Measurements from ENCODE around the gene RASGEF1C. TPM values are rescaled to one million over a fixed set of nuclear protein-coding genes. Genes with fewer than 3 reads are reported as not detected.
"Not testable (repeated sequence)": the region's sequence is repeated elsewhere in the genome, so short reads cannot be mapped to it uniquely, and the experiment has no call there.

The RASGEF1C gene
- total RNA-seq, 2 donors from 2014 or later: not detected

GRCh38 chr5:180093241-180093640, 115.8 kb downstream of the RASGEF1C start:
- H3K4me3 ChIP-seq: no peak overlapping the region
- no peaks in the 10 kb centered on the region for H3K9me3 ChIP-seq
- peaks cover 4 to 9% of the 10 kb centered on the region in 2 donors for H3K4me1 ChIP-seq (ENCODE audit: control insufficient read depth in 1 of 2, low read depth in 2 of 2)
- ATAC-seq (ENCODE audit: insufficient number of reproducible peaks, low FRiP score, low read depth) (no peak), DNase-seq (ENCODE audit: low spot score) (no peak)
- H3K36me3 ChIP-seq: no peaks in the 10 kb centered on the region
- no peak for TF ChIP-seq CTCF (IDR thresholded peaks at IDR 0.05)
- H3K27me3 ChIP-seq (replicated peaks; ENCODE audit: insufficient read depth): no peaks in the 10 kb centered on the region
- H3K27ac ChIP-seq: no peak overlapping the region

- TF ChIP-seq CTCF (IDR thresholded peaks at IDR 0.05): no peak
- no peaks in the 10 kb centered on the region for H3K36me3 ChIP-seq
- ATAC-seq (ENCODE audit: insufficient number of reproducible peaks, low FRiP score, low read depth) (no peak), DNase-seq (ENCODE audit: low spot score) (no peak)
- peak overlapping the region; percentile 89 for H3K4me3 ChIP-seq
- peaks cover 4 to 9% of the 10 kb centered on the region in 2 donors for H3K4me1 ChIP-seq (ENCODE audit: control insufficient read depth in 1 of 2, low read depth in 2 of 2)
- H3K9me3 ChIP-seq: no peaks in the 10 kb centered on the region
- no peak overlapping the region for H3K27ac ChIP-seq
- no peaks in the 10 kb centered on the region for H3K27me3 ChIP-seq (replicated peaks; ENCODE audit: insufficient read depth)
These were observed 118.1 kb downstream of the RASGEF1C start for GRCh38 chr5:180090769-180091546.

DNA sequence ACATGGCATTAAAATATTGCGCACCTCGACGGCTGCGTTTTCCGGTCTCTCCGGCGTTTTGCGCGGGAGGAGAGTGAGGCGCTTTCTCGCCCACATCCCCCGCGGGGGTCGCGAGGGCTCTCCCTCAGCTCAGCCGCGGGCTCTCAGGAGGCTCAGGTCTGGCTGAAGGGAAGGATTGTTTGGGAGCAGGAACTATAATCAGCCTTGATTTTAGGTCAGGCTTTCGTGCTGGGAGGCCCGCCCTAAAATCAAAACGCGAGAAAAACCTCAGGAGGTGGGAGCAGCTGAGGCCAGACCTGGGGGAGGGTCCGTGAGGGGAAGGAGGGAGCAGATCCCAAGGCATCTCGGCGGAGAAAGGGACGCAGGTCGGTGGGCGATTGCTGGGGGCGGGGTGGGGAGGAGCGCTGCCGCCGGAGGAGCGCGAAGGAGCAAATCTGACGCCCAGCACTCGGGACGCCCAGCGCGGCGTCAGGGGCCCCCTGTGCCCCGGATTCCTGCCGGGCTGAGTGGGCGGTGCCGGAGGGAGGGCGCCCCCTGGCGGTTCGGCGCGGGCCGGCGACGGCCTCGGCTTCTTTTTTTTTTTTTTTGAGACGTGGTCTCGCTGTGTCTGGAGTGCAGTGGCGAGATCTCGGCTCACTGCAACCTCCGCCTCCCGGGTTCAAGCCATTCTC, 118.8 kb downstream of the RASGEF1C start:
- H3K9me3 ChIP-seq: no peaks in the 10 kb centered on the region
- peaks cover 4 to 9% of the 10 kb centered on the region in 2 donors for H3K4me1 ChIP-seq (ENCODE audit: control insufficient read depth in 1 of 2, low read depth in 2 of 2)
- DNase-seq (ENCODE audit: low spot score) (no peak), ATAC-seq (ENCODE audit: insufficient number of reproducible peaks, low FRiP score, low read depth) (no peak)
- peak; percentile 87 for TF ChIP-seq CTCF (IDR thresholded peaks at IDR 0.05)
- H3K36me3 ChIP-seq: no peaks in the 10 kb centered on the region
- H3K27ac ChIP-seq: peak overlapping the region; percentile 75 to 79
- H3K27me3 ChIP-seq (replicated peaks; ENCODE audit: insufficient read depth): no peaks in the 10 kb centered on the region
- peak overlapping the region; percentile 89 for H3K4me3 ChIP-seq

GRCh38 chr5:180089628-180090027, 119.4 kb downstream of the RASGEF1C start:
- peak overlapping the region; percentile 89 for H3K4me3 ChIP-seq
- H3K36me3 ChIP-seq; H3K4me1 ChIP-seq (ENCODE audit: control insufficient read depth in 1 of 2, low read depth in 2 of 2); H3K9me3 ChIP-seq; H3K27ac ChIP-seq; DNase-seq (ENCODE audit: low spot score); ATAC-seq (ENCODE audit: insufficient number of reproducible peaks, low FRiP score, low read depth); H3K27me3 ChIP-seq (replicated peaks; ENCODE audit: insufficient read depth): not testable (repeated sequence)

DNA sequence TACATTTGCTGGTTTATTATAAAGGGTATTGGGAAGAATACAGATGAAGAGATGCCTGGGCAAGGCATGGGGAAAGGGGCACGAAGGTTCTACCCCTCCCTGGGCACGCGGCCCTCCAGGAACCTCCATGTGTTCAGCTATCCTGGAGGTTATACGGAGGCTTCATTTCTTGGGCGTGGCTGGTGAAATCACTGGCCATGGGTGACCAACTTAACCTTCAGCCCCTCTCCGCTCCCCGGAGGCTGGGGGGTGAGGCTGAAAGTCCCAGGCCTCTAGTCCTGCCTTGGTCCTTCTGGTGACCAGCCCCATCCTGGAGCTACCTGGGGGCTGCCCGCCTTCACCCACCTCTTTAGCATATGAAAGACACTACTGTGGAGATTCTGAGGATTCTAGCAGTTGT, 120.5 kb downstream of the RASGEF1C start:
- H3K4me3 ChIP-seq: no peak overlapping the region
- ATAC-seq (ENCODE audit: insufficient number of reproducible peaks, low FRiP score, low read depth) (no peak), DNase-seq (ENCODE audit: low spot score) (no peak)
- peaks cover 4 to 9% of the 10 kb centered on the region in 2 donors for H3K4me1 ChIP-seq (ENCODE audit: control insufficient read depth in 1 of 2, low read depth in 2 of 2)
- no peak overlapping the region for H3K27ac ChIP-seq
- no peak for TF ChIP-seq CTCF (IDR thresholded peaks at IDR 0.05)
- H3K27me3 ChIP-seq (replicated peaks; ENCODE audit: insufficient read depth): no peaks in the 10 kb centered on the region
- H3K36me3 ChIP-seq: no peaks in the 10 kb centered on the region
- no peaks in the 10 kb centered on the region for H3K9me3 ChIP-seq
